Cardiac fibroblast (primary cell): ENCODE measurements around the gene IL22RA2.
"Not testable (repeated sequence)": the region's sequence is repeated elsewhere in the genome, so short reads cannot be mapped to it uniquely, and the experiment has no call there.

Experiments
- DNase-seq, 2 donors: peaks; one replicate each; pipeline versions ENCODE4 v3.0.0 to v3.0.0-alpha.2; 2010; ENCODE audit warnings: low read depth in 2 of 2
- H3K4me3 ChIP-seq, 2 donors: replicated peaks in 1 of 2; 1 replicate in 1 of 2; 2 replicates in 1 of 2; pipeline ENCODE4 v1.5.1; 2011; ENCODE audit warnings: low read depth in 2 of 2, low read length in 2 of 2, mild to moderate bottlenecking in 2 of 2, moderate library complexity in 1 of 2
- CTCF ChIP-seq: IDR thresholded peaks from one replicate; pipeline ENCODE4 v1.5.1; 2011; ENCODE audit warnings: low read depth, mild to moderate bottlenecking, low read length, inconsistent platforms

The IL22RA2 gene

GRCh38 chr6:137210903-137211302 lies 37.5 kb upstream of the IL22RA2 start:
- DNase-seq, result peak; percentile 68 to 82
- no peak overlapping the region for H3K4me3 ChIP-seq
- no peak for TF ChIP-seq CTCF

DNA sequence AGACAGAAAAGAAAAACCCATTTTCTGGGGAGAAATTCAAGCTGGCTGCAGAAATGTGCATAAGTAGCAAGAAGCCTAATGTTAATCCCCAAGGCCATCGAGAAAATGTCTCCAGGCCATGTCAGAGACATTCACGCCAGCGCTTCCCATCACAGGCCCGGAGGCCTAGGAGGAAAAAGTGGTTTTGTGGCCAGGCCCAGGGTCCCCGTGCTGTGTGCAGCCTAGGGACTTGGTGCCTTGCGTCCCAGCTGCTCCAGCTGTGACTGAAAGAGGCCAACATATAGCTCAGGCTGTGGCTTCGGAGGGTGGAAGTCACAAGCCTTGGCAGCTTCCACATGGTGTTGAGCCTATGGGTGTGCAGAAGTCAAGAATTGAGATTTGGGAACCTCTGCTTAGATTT lies 34.8 kb upstream of the IL22RA2 start:
- H3K4me3 ChIP-seq, result no peak overlapping the region
- no peak for TF ChIP-seq CTCF
- no peak for DNase-seq

- not testable (repeated sequence) for H3K4me3 ChIP-seq, DNase-seq
Observed at GRCh38 chr6:137207457-137207856, 34.0 kb upstream of the IL22RA2 start.

DNA sequence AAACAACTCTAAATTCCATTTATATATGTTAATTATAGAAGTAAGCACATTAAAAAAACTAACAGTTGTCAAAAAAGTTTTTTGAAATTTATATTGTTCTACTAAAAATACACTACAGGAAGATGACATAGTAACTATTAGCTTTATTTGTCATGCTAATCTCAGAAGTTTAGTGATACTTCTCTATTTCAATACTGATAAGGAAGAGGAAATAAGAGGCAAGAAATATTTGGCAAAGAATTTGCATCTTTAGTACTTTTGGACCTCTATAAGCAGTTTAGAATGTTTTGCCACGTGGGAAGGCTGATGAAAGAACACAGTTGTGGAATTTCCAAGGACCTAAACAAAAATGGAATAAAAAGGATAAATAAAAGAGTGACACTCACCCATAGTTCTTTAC lies 33.1 kb upstream of the IL22RA2 start:
- H3K4me3 ChIP-seq, result no peak overlapping the region
- DNase-seq, result peak in 1 of 2 donors; percentile 37
- TF ChIP-seq CTCF, result no peak

- DNase-seq, result no peak
- H3K4me3 ChIP-seq, result no peak overlapping the region
- TF ChIP-seq CTCF, result no peak
Observed at GRCh38 chr6:137203256-137203655, 29.8 kb upstream of the IL22RA2 start.

DNA sequence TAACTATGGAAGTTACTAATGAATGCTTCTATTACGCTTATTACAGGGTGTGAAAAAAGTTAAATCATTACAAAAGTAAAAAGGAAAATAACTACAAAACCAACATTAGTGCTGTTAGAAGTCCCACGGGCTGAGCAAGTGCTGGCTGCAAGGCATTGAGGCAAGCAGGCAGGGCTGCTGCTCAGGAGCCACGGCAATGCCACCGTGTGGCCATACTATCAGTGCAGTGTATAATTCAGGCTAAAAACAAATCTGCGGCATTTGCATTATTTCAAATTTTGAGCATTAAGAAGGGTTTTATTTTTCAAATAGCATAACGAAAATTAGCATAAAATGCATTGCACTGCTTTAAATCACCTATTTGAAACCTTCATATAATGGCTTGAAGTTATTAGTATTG lies 28.6 kb upstream of the IL22RA2 start:
- TF ChIP-seq CTCF, result peak; percentile 5
- no peak overlapping the region for H3K4me3 ChIP-seq
- DNase-seq, result no peak

DNA sequence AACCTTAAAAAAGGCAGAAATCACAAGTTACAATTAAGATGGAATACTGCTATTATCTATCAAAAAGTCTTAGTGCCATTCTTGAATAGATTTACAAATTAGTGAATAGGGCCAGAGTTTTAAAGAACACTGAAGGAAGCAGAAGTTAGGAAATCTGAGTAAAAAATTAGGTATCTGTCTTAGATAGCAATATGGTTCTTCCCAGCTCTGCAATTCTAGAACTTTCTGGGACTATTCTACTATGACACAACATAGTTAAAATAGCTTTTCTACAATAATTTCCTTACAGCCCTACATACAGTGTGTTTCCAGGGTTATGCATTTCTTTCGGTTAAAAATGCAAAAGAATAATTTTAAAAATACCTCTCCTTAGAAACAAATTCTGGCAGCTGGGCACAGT lies 27.6 kb upstream of the IL22RA2 start:
- no peak overlapping the region for H3K4me3 ChIP-seq
- DNase-seq, result no peak
- no peak for TF ChIP-seq CTCF
